ENCODE measurements around the gene SP1. TPM values are rescaled to one million over a fixed set of nuclear protein-coding genes. Genes with fewer than 3 reads are reported as not detected.
"Not testable (repeated sequence)": the region's sequence is repeated elsewhere in the genome, so short reads cannot be mapped to it uniquely, and the experiment has no call there.

SP1 gene
- total RNA-seq, 1 donor, result 50.3 TPM

GRCh38 chr12:53391724-53392123, 11.7 kb downstream of the SP1 start:
- Histone ChIP-seq H3K9me3 (ENCODE audit: low read depth, low read length) (no peaks in the 10 kb centered on the region), H4K20me1 (ENCODE audit: insufficient read depth, low read length) (no peaks in the 10 kb centered on the region), H3K27me3 (ENCODE audit: insufficient read depth, low read length) (no peaks in the 10 kb centered on the region), H3K36me3 (ENCODE audit: insufficient read depth, low read length) (peaks cover 7% of the 10 kb centered on the region), H3K27ac (ENCODE audit: low read depth, low read length) (no peak overlapping the region), H2AFZ (ENCODE audit: low read length) (no peak overlapping the region), H3K4me2 (ENCODE audit: insufficient read depth, low read length) (peak overlapping the region; percentile 15), H3K4me1 (ENCODE audit: insufficient read depth, low read length) (peaks cover 34% of the 10 kb centered on the region), H3K79me2 (ENCODE audit: insufficient read depth, low read length) (peaks cover 83% of the 10 kb centered on the region), H3K4me3 (ENCODE audit: insufficient read depth, low read length) (no peak overlapping the region)
- no peak for TF ChIP-seq CTCF (IDR thresholded peaks at IDR 0.05; ENCODE audit: extremely low read depth, low read depth, low read length)
- no peak for DNase-seq (ENCODE audit: insufficient read length, low spot score, missing footprints)

- DNase-seq (ENCODE audit: insufficient read length, low spot score, missing footprints), result no peak
- peaks cover 10% of the 10 kb centered on the region for H3K36me3 ChIP-seq (ENCODE audit: insufficient read depth, low read length)
- peaks cover 6% of the 10 kb centered on the region for H3K4me1 ChIP-seq (ENCODE audit: insufficient read depth, low read length)
- H4K20me1 ChIP-seq (ENCODE audit: insufficient read depth, low read length), result no peaks in the 10 kb centered on the region
- TF ChIP-seq CTCF (IDR thresholded peaks at IDR 0.05; ENCODE audit: extremely low read depth, low read depth, low read length), result no peak
- peaks cover 81% of the 10 kb centered on the region for H3K79me2 ChIP-seq (ENCODE audit: insufficient read depth, low read length)
- no peaks in the 10 kb centered on the region for H3K9me3 ChIP-seq (ENCODE audit: low read depth, low read length)
- H3K27me3 ChIP-seq (ENCODE audit: insufficient read depth, low read length), result no peaks in the 10 kb centered on the region
- no peak overlapping the region for H3K4me2 ChIP-seq (ENCODE audit: insufficient read depth, low read length)
- H2AFZ ChIP-seq (ENCODE audit: low read length), result no peak overlapping the region
- H3K27ac ChIP-seq (ENCODE audit: low read depth, low read length), result no peak overlapping the region
- H3K4me3 ChIP-seq (ENCODE audit: insufficient read depth, low read length), result no peak overlapping the region
Observed at GRCh38 chr12:53399896-53400295, 19.9 kb downstream of the SP1 start.

- peaks cover 72% of the 10 kb centered on the region for H3K79me2 ChIP-seq (ENCODE audit: insufficient read depth, low read length)
- H3K4me2 ChIP-seq (ENCODE audit: insufficient read depth, low read length); DNase-seq (ENCODE audit: insufficient read length, low spot score, missing footprints); H2AFZ ChIP-seq (ENCODE audit: low read length); H3K27ac ChIP-seq (ENCODE audit: low read depth, low read length); H3K4me1 ChIP-seq (ENCODE audit: insufficient read depth, low read length); H3K27me3 ChIP-seq (ENCODE audit: insufficient read depth, low read length); H3K4me3 ChIP-seq (ENCODE audit: insufficient read depth, low read length); H4K20me1 ChIP-seq (ENCODE audit: insufficient read depth, low read length); H3K9me3 ChIP-seq (ENCODE audit: low read depth, low read length): not testable (repeated sequence)
- H3K36me3 ChIP-seq (ENCODE audit: insufficient read depth, low read length), result peaks cover 10% of the 10 kb centered on the region
Observed at GRCh38 chr12:53402351-53402750, 22.4 kb downstream of the SP1 start.

DNA sequence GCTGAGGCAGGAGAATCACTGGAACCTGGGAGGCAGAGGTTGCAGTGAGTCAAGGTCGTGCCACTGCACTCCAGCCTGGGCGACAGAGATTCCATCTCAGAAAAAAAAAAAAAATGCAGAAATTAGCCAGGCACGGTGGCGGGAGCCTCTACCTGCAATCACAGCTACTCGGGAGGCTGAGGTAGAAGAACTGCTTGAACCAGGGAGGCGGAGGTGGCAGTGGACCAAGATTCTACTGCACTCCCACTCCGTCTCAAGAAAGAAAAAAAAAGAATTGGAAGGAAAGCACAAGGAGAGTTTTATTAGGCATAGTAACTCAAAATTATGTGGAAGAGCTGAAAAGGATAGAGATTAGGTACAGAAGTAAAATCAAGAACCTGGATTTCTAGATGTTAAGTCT, 22.9 kb downstream of the SP1 start:
- no peaks in the 10 kb centered on the region for H3K9me3 ChIP-seq (ENCODE audit: low read depth, low read length)
- peaks cover 68% of the 10 kb centered on the region for H3K79me2 ChIP-seq (ENCODE audit: insufficient read depth, low read length)
- no peak for DNase-seq (ENCODE audit: insufficient read length, low spot score, missing footprints)

More for the DNA sequence above, 22.9 kb downstream of the SP1 start:
- TF ChIP-seq CTCF (IDR thresholded peaks at IDR 0.05; ENCODE audit: extremely low read depth, low read depth, low read length), result no peak
- Histone ChIP-seq H4K20me1 (ENCODE audit: insufficient read depth, low read length) (no peaks in the 10 kb centered on the region), H3K27me3 (ENCODE audit: insufficient read depth, low read length) (no peaks in the 10 kb centered on the region), H2AFZ (ENCODE audit: low read length) (no peak overlapping the region), H3K36me3 (ENCODE audit: insufficient read depth, low read length) (peaks cover 10% of the 10 kb centered on the region), H3K4me1 (ENCODE audit: insufficient read depth, low read length) (peaks cover 4% of the 10 kb centered on the region), H3K4me2 (ENCODE audit: insufficient read depth, low read length) (no peak overlapping the region), H3K27ac (ENCODE audit: low read depth, low read length) (no peak overlapping the region), H3K4me3 (ENCODE audit: insufficient read depth, low read length) (no peak overlapping the region)
